K562 (cell line): ENCODE data around the gene CKAP5. TPM values are rescaled to one million over a fixed set of nuclear protein-coding genes. Genes with fewer than 3 reads are reported as not detected.

Experiments
- ATF7 ChIP-seq: fragments of 450-650 bp; IDR thresholded peaks from 2 replicates; pipeline ENCODE4 v1.7.1; 2014; ENCODE audit warnings: mild to moderate bottlenecking, moderate library complexity
- CBFA2T2 ChIP-seq: fragments of 450-650 bp; conservative IDR thresholded peaks from 2 replicates; pipeline ENCODE4 v1.6.1; 2017; ENCODE audit warnings: mild to moderate bottlenecking
- CBFA2T3 ChIP-seq: fragments of 450-650 bp; IDR thresholded peaks from 2 replicates; pipeline ENCODE4 v1.6.1; 2017
- CCAR2 ChIP-seq: fragments of 200-400 bp; formaldehyde crosslinking; IDR thresholded peaks from 2 replicates; pipeline ENCODE4 v1.6.1; 2017; ENCODE audit warnings: mild to moderate bottlenecking, low read depth, low read length
- CREM ChIP-seq: IDR thresholded peaks from 2 replicates; pipeline ENCODE4 v1.6.1; 2014; ENCODE audit warnings: antibody characterized with exemption, low read depth
- FOSL1 ChIP-seq: fragments of 200-800 bp; sonication (Bioruptor generic); conservative IDR thresholded peaks from 2 replicates; pipeline ENCODE4 v1.6.1; 2016; ENCODE audit warnings: missing genetic modification characterization, missing compliant biosample characterization
- GATA2 ChIP-seq: sonication (generic); formaldehyde crosslinking; IDR thresholded peaks from 2 replicates; pipeline ENCODE4 v1.4.0; 2020; ENCODE audit warnings: mild to moderate bottlenecking, missing genetic modification reagents
- GATAD2B ChIP-seq: fragments of 450-650 bp; IDR thresholded peaks from 2 replicates; pipeline ENCODE4 v1.6.1; 2017; ENCODE audit warnings: mild to moderate bottlenecking, borderline replicate concordance
- MCM2 ChIP-seq: fragments of 450-650 bp; IDR thresholded peaks from 2 replicates; pipeline ENCODE4 v1.6.1; 2017; ENCODE audit warnings: low read depth, mild to moderate bottlenecking
- NFIC ChIP-seq: fragments of 450-650 bp; IDR thresholded peaks from 2 replicates; pipeline ENCODE4 v1.6.1; 2017; ENCODE audit warnings: mild to moderate bottlenecking, inconsistent platforms
- RBFOX2 ChIP-seq: fragments of 200-400 bp; formaldehyde crosslinking; IDR thresholded peaks from 2 replicates; pipeline ENCODE4 v1.6.1; 2017; ENCODE audit warnings: low read depth, mild to moderate bottlenecking, low read length, moderate library complexity
- SAFB ChIP-seq: fragments of 200-400 bp; formaldehyde crosslinking; IDR thresholded peaks from 2 replicates; pipeline ENCODE4 v1.6.1; 2017; ENCODE audit warnings: low read depth, low read length, borderline replicate concordance
- SMAD4 ChIP-seq: fragments of 250-450 bp; sonication (Bioruptor Pico); conservative IDR thresholded peaks from 2 replicates; pipeline ENCODE4 v1.8.0; 2021; ENCODE audit warnings: inconsistent platforms, mild to moderate bottlenecking, moderate library complexity
- TEAD4 ChIP-seq, 2 experiments: sonication (generic) in 1 of 2; formaldehyde crosslinking in 1 of 2; IDR thresholded peaks; 2 replicates each; pipeline versions ENCODE4 v1.6.1 to v1.8.0; 2012 to 2022; ENCODE audit warnings: borderline replicate concordance in 1 of 2, inconsistent platforms in 1 of 2, low read length in 1 of 2, mild to moderate bottlenecking in 1 of 2, missing genetic modification reagents in 1 of 2
- ZFPM2 ChIP-seq: fragments of 250-450 bp; sonication (Bioruptor Pico); IDR thresholded peaks from 2 replicates; pipeline ENCODE4 v1.5.1; 2022; ENCODE audit warnings: mild to moderate bottlenecking
- ZSCAN29 ChIP-seq: fragments of 450-650 bp; IDR thresholded peaks from 2 replicates; pipeline ENCODE4 v1.6.1; 2017
- polyA plus RNA-seq, 8 experiments: library from polyadenylated mRNA; depleted of rRNA in 4 of 8; stranded (reverse) in 5 of 8; unstranded in 3 of 8; fragments of >200 nt; fragmentation: Nextera tagmentation in 2 of 8; fragmentation: Illumina TruSeq in 1 of 8; extraction: Ambion mirVana in 2 of 8; extraction: Trizol in 1 of 8; gene quantifications; 2 replicates each; pipeline versions ENCODE4 v1.2.1 to v1.2.3, GENCODE V29; 2011 to 2014; ENCODE audit warnings: inconsistent platforms in 1 of 8, missing spikeins in 1 of 8
- total RNA-seq, 7 experiments: library from RNA; depleted of rRNA in 6 of 7; stranded (reverse); fragments of >200 nt in 6 of 7; fragmentation: Illumina TruSeq in 2 of 7; extraction: Trizol in 2 of 7; gene quantifications; 2 replicates each; pipeline versions ENCODE4 v1.2.1 to v1.2.3, GENCODE V29; 2011 to 2021; ENCODE audit warnings: low replicate concordance in 1 of 7
- TF ChIP-seq, protein P1 (sequence below): fragments of 200-800 bp; sonication (Bioruptor generic); IDR thresholded peaks from 2 replicates; pipeline ENCODE4 v1.6.1; 2017; ENCODE audit warnings: missing genetic modification characterization, missing compliant biosample characterization
- TF ChIP-seq, protein P2 (sequence below): fragments of 450-650 bp; IDR thresholded peaks from 2 replicates; pipeline ENCODE4 v1.6.1; 2016
- TF ChIP-seq, protein P3 (sequence below): fragments of 250-450 bp; sonication (Bioruptor Pico); IDR thresholded peaks from 2 replicates; pipeline ENCODE4 v1.8.0; 2022; ENCODE audit warnings: moderate library complexity, mild to moderate bottlenecking, inconsistent platforms
- TF ChIP-seq, protein P4 (sequence below): fragments of 450-650 bp; conservative IDR thresholded peaks from 2 replicates; pipeline ENCODE4 v1.6.1; 2016; ENCODE audit warnings: missing genetic modification characterization, low read depth, mild to moderate bottlenecking, control low read depth, missing compliant biosample characterization
- TF ChIP-seq, protein P5 (sequence below): fragments of 250-450 bp; sonication (Bioruptor Pico); IDR thresholded peaks from 2 replicates; pipeline ENCODE4 v1.6.1; 2021; ENCODE audit warnings: mild to moderate bottlenecking
- TF ChIP-seq, protein P6 (sequence below): fragments of 450-650 bp; formaldehyde crosslinking; IDR thresholded peaks from 2 replicates; pipeline ENCODE4 v1.4.0; 2020; ENCODE audit warnings: mild to moderate bottlenecking

The CKAP5 gene
- total and polyA plus RNA-seq, 9 of the 15 experiments (the other 6 are each of a cell fraction or from before 2014, with no cell fraction given) = 60.1 to 239 (median 139) TPM

DNA sequence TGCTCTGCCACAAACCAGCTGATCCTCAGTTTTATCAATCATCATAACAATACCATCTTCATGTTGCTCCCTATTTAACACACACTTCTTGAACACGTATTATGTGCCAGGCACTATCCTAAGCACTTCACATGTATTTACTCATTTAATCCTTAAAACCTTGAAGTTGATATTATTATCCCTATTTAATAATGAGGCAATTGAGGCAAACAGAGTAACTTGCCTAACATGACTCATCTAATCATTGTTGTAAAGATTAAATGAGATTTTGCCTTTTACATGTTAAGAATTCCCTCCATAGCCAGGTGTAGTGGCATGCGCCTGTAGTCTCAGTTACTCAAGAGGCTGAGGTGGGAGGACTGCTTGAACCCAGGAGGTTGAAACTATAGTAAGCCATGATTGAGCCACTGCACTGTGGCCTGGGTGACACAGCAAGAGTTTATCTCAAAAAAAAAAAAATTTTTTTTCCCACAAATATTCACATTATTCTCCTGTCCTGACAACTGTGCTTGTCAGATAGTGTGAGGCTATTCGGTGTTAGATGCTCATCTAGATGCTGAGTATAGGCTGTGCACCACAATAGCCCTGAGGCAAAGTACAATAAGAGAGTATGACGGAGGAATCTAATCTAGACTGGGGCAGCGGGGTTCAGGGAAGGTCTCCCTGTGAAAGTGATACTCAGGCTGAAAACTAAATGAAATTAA, 13.4 kb downstream of the CKAP5 start (continued):
- TF ChIP-seq, protein P1, sequence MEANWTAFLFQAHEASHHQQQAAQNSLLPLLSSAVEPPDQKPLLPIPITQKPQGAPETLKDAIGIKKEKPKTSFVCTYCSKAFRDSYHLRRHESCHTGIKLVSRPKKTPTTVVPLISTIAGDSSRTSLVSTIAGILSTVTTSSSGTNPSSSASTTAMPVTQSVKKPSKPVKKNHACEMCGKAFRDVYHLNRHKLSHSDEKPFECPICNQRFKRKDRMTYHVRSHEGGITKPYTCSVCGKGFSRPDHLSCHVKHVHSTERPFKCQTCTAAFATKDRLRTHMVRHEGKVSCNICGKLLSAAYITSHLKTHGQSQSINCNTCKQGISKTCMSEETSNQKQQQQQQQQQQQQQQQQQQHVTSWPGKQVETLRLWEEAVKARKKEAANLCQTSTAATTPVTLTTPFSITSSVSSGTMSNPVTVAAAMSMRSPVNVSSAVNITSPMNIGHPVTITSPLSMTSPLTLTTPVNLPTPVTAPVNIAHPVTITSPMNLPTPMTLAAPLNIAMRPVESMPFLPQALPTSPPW (CRISPR knock-in tag) = peak; percentile 33; the same call in 1 of the 2 replicates
- TF ChIP-seq, protein P2, sequence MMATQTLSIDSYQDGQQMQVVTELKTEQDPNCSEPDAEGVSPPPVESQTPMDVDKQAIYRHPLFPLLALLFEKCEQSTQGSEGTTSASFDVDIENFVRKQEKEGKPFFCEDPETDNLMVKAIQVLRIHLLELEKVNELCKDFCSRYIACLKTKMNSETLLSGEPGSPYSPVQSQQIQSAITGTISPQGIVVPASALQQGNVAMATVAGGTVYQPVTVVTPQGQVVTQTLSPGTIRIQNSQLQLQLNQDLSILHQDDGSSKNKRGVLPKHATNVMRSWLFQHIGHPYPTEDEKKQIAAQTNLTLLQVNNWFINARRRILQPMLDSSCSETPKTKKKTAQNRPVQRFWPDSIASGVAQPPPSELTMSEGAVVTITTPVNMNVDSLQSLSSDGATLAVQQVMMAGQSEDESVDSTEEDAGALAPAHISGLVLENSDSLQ = peak; percentile 78
- TF ChIP-seq, protein P3, sequence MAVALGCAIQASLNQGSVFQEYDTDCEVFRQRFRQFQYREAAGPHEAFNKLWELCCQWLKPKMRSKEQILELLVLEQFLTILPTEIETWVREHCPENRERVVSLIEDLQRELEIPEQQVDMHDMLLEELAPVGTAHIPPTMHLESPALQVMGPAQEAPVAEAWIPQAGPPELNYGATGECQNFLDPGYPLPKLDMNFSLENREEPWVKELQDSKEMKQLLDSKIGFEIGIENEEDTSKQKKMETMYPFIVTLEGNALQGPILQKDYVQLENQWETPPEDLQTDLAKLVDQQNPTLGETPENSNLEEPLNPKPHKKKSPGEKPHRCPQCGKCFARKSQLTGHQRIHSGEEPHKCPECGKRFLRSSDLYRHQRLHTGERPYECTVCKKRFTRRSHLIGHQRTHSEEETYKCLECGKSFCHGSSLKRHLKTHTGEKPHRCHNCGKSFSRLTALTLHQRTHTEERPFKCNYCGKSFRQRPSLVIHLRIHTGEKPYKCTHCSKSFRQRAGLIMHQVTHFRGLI (CRISPR knock-in tag) = no peak
- TF ChIP-seq CCAR2 (no peak), RBFOX2 (no peak), CREM (peak; percentile 47), ZSCAN29 (no peak), CBFA2T3 (peak; percentile 78), TEAD4 (IDR thresholded peaks at IDR 0.05; ENCODE audit: low read length) (peak; percentile 83), TEAD4 (CRISPR knock-in tag; IDR thresholded peaks at IDR 0.05; ENCODE audit: borderline replicate concordance) (no peak), ZFPM2 (CRISPR knock-in tag) (no peak), MCM2 (no peak), FOSL1 (tag) (peak; percentile 55), NFIC (no peak), SMAD4 (CRISPR knock-in tag) (no peak), CBFA2T2 (peak; percentile 60), SAFB (no peak), GATA2 (CRISPR knock-in tag) (peak; percentile 77), ATF7 (0 out of 2 replicates have a peak, but pooled peaks have one; percentile 35), GATAD2B (no peak)
- TF ChIP-seq, protein P4, sequence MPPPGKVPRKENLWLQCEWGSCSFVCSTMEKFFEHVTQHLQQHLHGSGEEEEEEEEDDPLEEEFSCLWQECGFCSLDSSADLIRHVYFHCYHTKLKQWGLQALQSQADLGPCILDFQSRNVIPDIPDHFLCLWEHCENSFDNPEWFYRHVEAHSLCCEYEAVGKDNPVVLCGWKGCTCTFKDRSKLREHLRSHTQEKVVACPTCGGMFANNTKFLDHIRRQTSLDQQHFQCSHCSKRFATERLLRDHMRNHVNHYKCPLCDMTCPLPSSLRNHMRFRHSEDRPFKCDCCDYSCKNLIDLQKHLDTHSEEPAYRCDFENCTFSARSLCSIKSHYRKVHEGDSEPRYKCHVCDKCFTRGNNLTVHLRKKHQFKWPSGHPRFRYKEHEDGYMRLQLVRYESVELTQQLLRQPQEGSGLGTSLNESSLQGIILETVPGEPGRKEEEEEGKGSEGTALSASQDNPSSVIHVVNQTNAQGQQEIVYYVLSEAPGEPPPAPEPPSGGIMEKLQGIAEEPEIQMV = no peak
- TF ChIP-seq, protein P5, sequence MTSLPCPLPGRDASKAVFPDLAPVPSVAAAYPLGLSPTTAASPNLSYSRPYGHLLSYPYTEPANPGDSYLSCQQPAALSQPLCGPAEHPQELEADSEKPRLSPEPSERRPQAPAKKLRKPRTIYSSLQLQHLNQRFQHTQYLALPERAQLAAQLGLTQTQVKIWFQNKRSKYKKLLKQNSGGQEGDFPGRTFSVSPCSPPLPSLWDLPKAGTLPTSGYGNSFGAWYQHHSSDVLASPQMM = no peak
- TF ChIP-seq, protein P6, sequence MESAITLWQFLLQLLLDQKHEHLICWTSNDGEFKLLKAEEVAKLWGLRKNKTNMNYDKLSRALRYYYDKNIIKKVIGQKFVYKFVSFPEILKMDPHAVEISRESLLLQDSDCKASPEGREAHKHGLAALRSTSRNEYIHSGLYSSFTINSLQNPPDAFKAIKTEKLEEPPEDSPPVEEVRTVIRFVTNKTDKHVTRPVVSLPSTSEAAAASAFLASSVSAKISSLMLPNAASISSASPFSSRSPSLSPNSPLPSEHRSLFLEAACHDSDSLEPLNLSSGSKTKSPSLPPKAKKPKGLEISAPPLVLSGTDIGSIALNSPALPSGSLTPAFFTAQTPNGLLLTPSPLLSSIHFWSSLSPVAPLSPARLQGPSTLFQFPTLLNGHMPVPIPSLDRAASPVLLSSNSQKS (CRISPR knock-in tag) = 0 out of 2 replicates have a peak, but pooled peaks have one; percentile 33
